ENCODE results near the gene ADAT2.
A peak's percentile ranks its signal among the peaks of the same experiment; 100 is the strongest.

ADAT2 gene

GRCh38 chr6:143441680-143442545, 8.6 kb downstream of the ADAT2 start:
- DNase-seq (ENCODE audit: low read depth in 2 of 3, low spot score in 2 of 3) = no peak

GRCh38 chr6:143441010-143441409, 9.5 kb downstream of the ADAT2 start:
- DNase-seq (ENCODE audit: low read depth in 2 of 3, low spot score in 2 of 3) = no peak

GRCh38 chr6:143432588-143432987, 17.9 kb downstream of the ADAT2 start:
- DNase-seq (ENCODE audit: low read depth in 2 of 3, low spot score in 2 of 3) = no peak

GRCh38 chr6:143431226-143431625, 19.3 kb downstream of the ADAT2 start:
- no peak for DNase-seq (ENCODE audit: low read depth in 2 of 3, low spot score in 2 of 3)

- DNase-seq (ENCODE audit: low read depth in 2 of 3, low spot score in 2 of 3) = no peak
Measured at GRCh38 chr6:143429970-143430369, 20.5 kb downstream of the ADAT2 start.

GRCh38 chr6:143427109-143427817, 23.2 kb downstream of the ADAT2 start:
- DNase-seq (ENCODE audit: low read depth in 2 of 3, low spot score in 2 of 3) = peak; percentile 17 to 38 (median 31)

- no peak for DNase-seq (ENCODE audit: low read depth in 2 of 3, low spot score in 2 of 3)
Measured at GRCh38 chr6:143426026-143426425, 24.5 kb downstream of the ADAT2 start.

GRCh38 chr6:143419526-143419925, 31.0 kb downstream of the ADAT2 start:
- DNase-seq (ENCODE audit: low read depth in 2 of 3, low spot score in 2 of 3) = no peak

- DNase-seq (ENCODE audit: low read depth in 2 of 3, low spot score in 2 of 3) = no peak
Measured at GRCh38 chr6:143414769-143415168, 35.7 kb downstream of the ADAT2 start.

- DNase-seq (ENCODE audit: low read depth in 2 of 3, low spot score in 2 of 3) = no peak
Measured at GRCh38 chr6:143410859-143411270, 39.6 kb downstream of the ADAT2 start.

- DNase-seq (ENCODE audit: low read depth in 2 of 3, low spot score in 2 of 3) = no peak
Measured at GRCh38 chr6:143408787-143409162, 41.7 kb downstream of the ADAT2 start.

- no peak for DNase-seq (ENCODE audit: low read depth in 2 of 3, low spot score in 2 of 3)
Measured at GRCh38 chr6:143408151-143408786, 42.2 kb downstream of the ADAT2 start.

GRCh38 chr6:143406673-143407072, 43.8 kb downstream of the ADAT2 start:
- no peak for DNase-seq (ENCODE audit: low read depth in 2 of 3, low spot score in 2 of 3)

- no peak for DNase-seq (ENCODE audit: low read depth in 2 of 3, low spot score in 2 of 3)
Measured at GRCh38 chr6:143405373-143406154, 44.9 kb downstream of the ADAT2 start.

- no peak for DNase-seq (ENCODE audit: low read depth in 2 of 3, low spot score in 2 of 3)
Measured at GRCh38 chr6:143402721-143403336, 47.7 kb downstream of the ADAT2 start.

GRCh38 chr6:143401636-143402370, 48.7 kb downstream of the ADAT2 start:
- DNase-seq (ENCODE audit: low read depth in 2 of 3, low spot score in 2 of 3) = no peak

GRCh38 chr6:143401068-143401446, 49.4 kb downstream of the ADAT2 start:
- DNase-seq (ENCODE audit: low read depth in 2 of 3, low spot score in 2 of 3) = no peak

- DNase-seq (ENCODE audit: low read depth in 2 of 3, low spot score in 2 of 3) = no peak
Measured at GRCh38 chr6:143400258-143401067, 50.0 kb downstream of the ADAT2 start.

GRCh38 chr6:143399775-143400174, 50.7 kb downstream of the ADAT2 start:
- no peak for DNase-seq (ENCODE audit: low read depth in 2 of 3, low spot score in 2 of 3)
